Kidney (tissue), 22 donors: ENCODE data around the gene PSMD11. TPM values are rescaled to one million over a fixed set of nuclear protein-coding genes. Genes with fewer than 3 reads are reported as not detected.
"Not testable (repeated sequence)": the region's sequence is repeated elsewhere in the genome, so short reads cannot be mapped to it uniquely, and the experiment has no call there.

ENCODE experiments used
- DNase-seq, 5 donors: peaks; one replicate each; pipeline ENCODE4 v3.0.0-alpha.2; 2013 to 2020
- FAIRE-seq: peaks from 2 replicates; lab custom pipeline; 2012; peaks lifted over from hg19 to GRCh38; lab: Jason Lieb, UNC
- H3K27ac ChIP-seq, 2 donors: one replicate each; pipeline ENCODE4 v1.7.0; 2013; ENCODE audit warnings: low read depth in 2 of 2, low read length in 2 of 2, inconsistent platforms in 1 of 2
- H3K27me3 ChIP-seq: one replicate; pipeline ENCODE4 v1.7.1; 2013; ENCODE audit warnings: low read length, inconsistent platforms; ENCODE audit not compliant: control insufficient read depth, insufficient read depth
- H3K36me3 ChIP-seq, 3 donors: one replicate each; pipeline versions ENCODE4 v1.7.0 to v1.7.1; 2013; ENCODE audit warnings: low read length in 3 of 3, control low read depth in 1 of 3, inconsistent platforms in 1 of 3; ENCODE audit not compliant: insufficient read depth in 3 of 3, control insufficient read depth in 2 of 3
- H3K4me1 ChIP-seq, 3 donors: one replicate each; pipeline versions ENCODE4 v1.7.0 to v1.7.1; 2013; ENCODE audit warnings: low read length in 3 of 3, inconsistent platforms in 1 of 3, low read depth in 1 of 3; ENCODE audit not compliant: control insufficient read depth in 2 of 3, insufficient read depth in 2 of 3
- H3K4me3 ChIP-seq, 3 donors: one replicate each; pipeline versions ENCODE4 v1.7.0 to v1.8.1; 2013; ENCODE audit warnings: low read length in 3 of 3, control low read depth in 1 of 3, inconsistent platforms in 1 of 3
- H3K9ac ChIP-seq, 3 donors: one replicate each; pipeline versions ENCODE4 v1.7.0 to v1.7.1; 2013; ENCODE audit warnings: low read length in 3 of 3, control low read depth in 1 of 3, inconsistent platforms in 1 of 3
- H3K9me3 ChIP-seq, 3 donors: one replicate each; pipeline versions ENCODE4 v1.7.0 to v1.7.1; 2013; ENCODE audit warnings: low read length in 3 of 3, control low read depth in 1 of 3, inconsistent platforms in 1 of 3; ENCODE audit not compliant: control insufficient read depth in 2 of 3, insufficient read depth in 1 of 3
- CTCF ChIP-seq: IDR thresholded peaks from 3 replicates; pipeline ENCODE4 v1.5.1; 2012; ENCODE audit warnings: mild to moderate bottlenecking, moderate library complexity, borderline replicate concordance; ENCODE audit not compliant: insufficient read depth; ENCODE audit errors: extremely low read depth
- intact Hi-C: fragments of 100-400 bp; cut with DNase I; formaldehyde crosslinking; loops from one replicate; pipeline ENCODE4 v1.11.1; 2022
- long read RNA-seq, 10 donors: library from polyadenylated mRNA in 1 of 10; unstranded in 1 of 10; transcript quantifications; one replicate each; pipeline ENCODE4 v2.0.0 and lab custom pipeline, GENCODE V29; 2021 to 2026
- polyA plus RNA-seq: library from polyadenylated mRNA; stranded (reverse); fragments of 350-450 nt; fragmentation: Illumina TruSeq; extraction: RNeasy Lipid Tissue Mini Kit (QIAGEN cat#74804); gene quantifications from one replicate; pipeline ENCODE4 v1.2.3, GENCODE V29; 2014; ENCODE audit warnings: low read depth, low replicate concordance; ENCODE audit not compliant: insufficient read depth
- total RNA-seq: library from RNA; stranded (reverse); fragmentation: NEBNext Ultra II Directional; extraction: Animal tissue kit (Norgen Biotek cat#: 25700); gene quantifications from one replicate; pipeline ENCODE4 v1.2.1, GENCODE V29; 2021
- donor health status: control.
- donor health status: control.
- donor health status: control.
- donor health status: control.
- donor health status: control.
- donor health status: DM: yes; HTN: yes; CAD: no.
- donor health status: Normal renal cell carcinoma (clear cell type).

Gene PSMD11
- total RNA-seq, result 67.5 TPM
- 65.1 TPM for polyA plus RNA-seq
- long read RNA-seq, donor 1, full-length matches to known transcripts, result 10 of 10 reads
- long read RNA-seq, donor 1, partial matches to known transcripts, result 0 of 10 reads
- long read RNA-seq, donor 1, other reads (novel, unspliced or antisense), result 0 of 10 reads
- long read RNA-seq, donor 2, full-length matches to known transcripts, result 16 of 22 reads
- long read RNA-seq, donor 2, partial matches to known transcripts, result 6 of 22 reads
- long read RNA-seq, donor 2, other reads (novel, unspliced or antisense), result 0 of 22 reads
- long read RNA-seq, donor 3, full-length matches to known transcripts, result 22 of 42 reads
- long read RNA-seq, donor 3, partial matches to known transcripts, result 20 of 42 reads
- long read RNA-seq, donor 3, other reads (novel, unspliced or antisense), result 0 of 42 reads
- long read RNA-seq, donor 4, full-length matches to known transcripts, result 23 of 23 reads
- long read RNA-seq, donor 4, partial matches to known transcripts, result 0 of 23 reads
- long read RNA-seq, donor 4, other reads (novel, unspliced or antisense), result 0 of 23 reads
- long read RNA-seq, donor 5, full-length matches to known transcripts, result 2 of 2 reads
- long read RNA-seq, donor 5, partial matches to known transcripts, result 0 of 2 reads
- long read RNA-seq, donor 5, other reads (novel, unspliced or antisense), result 0 of 2 reads
- long read RNA-seq, donor 6, full-length matches to known transcripts, result 20 of 25 reads
- long read RNA-seq, donor 6, partial matches to known transcripts, result 5 of 25 reads
- long read RNA-seq, donor 6, other reads (novel, unspliced or antisense), result 0 of 25 reads
- long read RNA-seq, donor 7, full-length matches to known transcripts, result 74 of 82 reads
- long read RNA-seq, donor 7, partial matches to known transcripts, result 2 of 82 reads
- long read RNA-seq, donor 7, other reads (novel, unspliced or antisense), result 6 of 82 reads
- long read RNA-seq, donor 8, full-length matches to known transcripts, result 18 of 55 reads
- long read RNA-seq, donor 8, partial matches to known transcripts, result 37 of 55 reads
- long read RNA-seq, donor 8, other reads (novel, unspliced or antisense), result 0 of 55 reads
- long read RNA-seq, donor 9, full-length matches to known transcripts, result 17 of 17 reads
- long read RNA-seq, donor 9, partial matches to known transcripts, result 0 of 17 reads
- long read RNA-seq, donor 9, other reads (novel, unspliced or antisense), result 0 of 17 reads
- long read RNA-seq, donor 10, full-length matches to known transcripts, result 20 of 20 reads
- long read RNA-seq, donor 10, partial matches to known transcripts, result 0 of 20 reads
- long read RNA-seq, donor 10, other reads (novel, unspliced or antisense), result 0 of 20 reads

- TF ChIP-seq CTCF, result peak; percentile 79
- peak within 1 kb of the TSS; percentile 78 to 97 (median 84) for H3K4me3 ChIP-seq
- H3K36me3 ChIP-seq, result peaks cover 2 to 9% (median 4%) of the 10 kb centered on the region in 3 donors
- peak; percentile 32 for FAIRE-seq
- peaks cover 0 to 7% (median 6%) of the 10 kb centered on the region in 3 donors for H3K4me1 ChIP-seq
- no peaks in the 10 kb centered on the region for H3K9me3 ChIP-seq
- peak within 1 kb of the TSS; percentile 75 to 79 (median 77) for H3K9ac ChIP-seq
- peak within 1 kb of the TSS; percentile 75 for H3K27ac ChIP-seq
- DNase-seq, result peak; percentile 98 to 99 (median 98)
- intact Hi-C loops, result no loop called here
- H3K27me3 ChIP-seq, result no peaks in the 10 kb centered on the region
Measured at GRCh38 chr17:32444301-32445073, at the start of gene PSMD11. TSS of gene PSMD11 (plus strand) at chr17:32444510. CDS start at chr17:32444524, 14 bp downstream.

GRCh38 chr17:32396343-32396742 is 48.0 kb upstream of the PSMD11 start:
- H3K4me1 ChIP-seq, result peaks cover 0 to 4% (median 0%) of the 10 kb centered on the region in 3 donors
- FAIRE-seq (no peak), DNase-seq (peak in 1 of 5 donors; percentile 12)
- H3K36me3 ChIP-seq, result no peaks in the 10 kb centered on the region
- H3K27ac ChIP-seq, result no peak overlapping the region
- no peaks in the 10 kb centered on the region for H3K27me3 ChIP-seq
- no peaks in the 10 kb centered on the region for H3K9me3 ChIP-seq
- H3K9ac ChIP-seq, result no peak overlapping the region
- TF ChIP-seq CTCF, result no peak
- no peak overlapping the region for H3K4me3 ChIP-seq
- intact Hi-C loops, result no loop called here

GRCh38 chr17:32398946-32399345 is 45.4 kb upstream of the PSMD11 start:
- FAIRE-seq, result no peak
- no peak for TF ChIP-seq CTCF
- Histone ChIP-seq H3K36me3 (no peaks in the 10 kb centered on the region), H3K27me3 (no peaks in the 10 kb centered on the region), H3K9me3 (no peaks in the 10 kb centered on the region), H3K4me1 (peaks cover 0 to 4% (median 0%) of the 10 kb centered on the region in 3 donors), H3K4me3 (no peak overlapping the region), H3K9ac (no peak overlapping the region), H3K27ac (no peak overlapping the region)
- intact Hi-C loops, result no loop called here
- DNase-seq, result no peak

GRCh38 chr17:32410085-32410484 is 34.2 kb upstream of the PSMD11 start:
- H3K9me3 ChIP-seq, intact Hi-C loops, DNase-seq, H3K27ac ChIP-seq, H3K4me1 ChIP-seq, H3K36me3 ChIP-seq, H3K27me3 ChIP-seq, FAIRE-seq, H3K4me3 ChIP-seq, H3K9ac ChIP-seq: not testable (repeated sequence)
